Subcutaneous abdominal adipose tissue (tissue), 5 donors: ENCODE results near the gene AUNIP.
A peak's percentile ranks its signal among the peaks of the same experiment; 100 is the strongest.

ENCODE experiments used
- H3K27ac ChIP-seq: one replicate; pipeline ENCODE4 v1.7.0; 2013; ENCODE audit warnings: low read depth, mild to moderate bottlenecking, inconsistent platforms, low read length, moderate library complexity
- H3K27me3 ChIP-seq, 5 donors: one replicate each; pipeline ENCODE4 v1.7.0; 2013; ENCODE audit warnings: low read length in 5 of 5, inconsistent platforms in 1 of 5; ENCODE audit not compliant: control insufficient read depth in 5 of 5, insufficient read depth in 4 of 5
- H3K36me3 ChIP-seq, 5 donors: one replicate each; pipeline ENCODE4 v1.7.0; 2013; ENCODE audit warnings: low read length in 5 of 5; ENCODE audit not compliant: control insufficient read depth in 5 of 5, insufficient read depth in 5 of 5
- H3K4me1 ChIP-seq, 5 donors: one replicate each; pipeline ENCODE4 v1.7.0; 2013; ENCODE audit warnings: low read length in 5 of 5, mild to moderate bottlenecking in 3 of 5, moderate library complexity in 1 of 5; ENCODE audit not compliant: control insufficient read depth in 5 of 5, insufficient read depth in 5 of 5
- H3K4me3 ChIP-seq, 5 donors: one replicate each; pipeline ENCODE4 v1.7.0; 2013; ENCODE audit warnings: low read length in 5 of 5, low read depth in 1 of 5
- H3K9ac ChIP-seq, 5 donors: one replicate each; pipeline ENCODE4 v1.7.0; 2013; ENCODE audit warnings: low read length in 5 of 5, mild to moderate bottlenecking in 4 of 5, moderate library complexity in 3 of 5
- H3K9me3 ChIP-seq, 5 donors: one replicate each; pipeline ENCODE4 v1.7.0; 2013; ENCODE audit warnings: low read length in 5 of 5; ENCODE audit not compliant: control insufficient read depth in 5 of 5
- donor health status: healthy.
- donor health status: healthy.
- donor health status: healthy.
- donor health status: healthy.
- donor health status: healthy.

Gene AUNIP

GRCh38 chr1:25875856-25876692 is 16.8 kb upstream of the AUNIP start:
- Histone ChIP-seq H3K4me1 (peaks cover 2 to 47% (median 35%) of the 10 kb centered on the region in 5 donors), H3K27me3 (no peaks in the 10 kb centered on the region), H3K27ac (no peak overlapping the region), H3K9ac (peak overlapping the region in 4 of 5 donors; percentile 53 to 73 (median 68)), H3K36me3 (no peaks in the 10 kb centered on the region), H3K9me3 (no peaks in the 10 kb centered on the region), H3K4me3 (peak overlapping the region in 4 of 5 donors; percentile 62 to 75 (median 72))

GRCh38 chr1:25875154-25875855 is 16.0 kb upstream of the AUNIP start, which contains the start of gene PAQR7:
Gene PAQR7 (minus strand): TSS chr1:25875708. CDS start chr1:25863839, 11,869 bp downstream.
- Histone ChIP-seq H3K27me3 (no peaks in the 10 kb centered on the region), H3K4me1 (peaks cover 2 to 53% (median 36%) of the 10 kb centered on the region in 5 donors), H3K27ac (peak within 1 kb of the TSS; percentile 37), H3K4me3 (peak within 1 kb of the TSS; percentile 62 to 75 (median 70)), H3K9me3 (no peaks in the 10 kb centered on the region), H3K9ac (peak within 1 kb of the TSS; percentile 16 to 87 (median 74)), H3K36me3 (peaks cover 0 to 2% (median 0%) of the 10 kb centered on the region in 5 donors)

DNA sequence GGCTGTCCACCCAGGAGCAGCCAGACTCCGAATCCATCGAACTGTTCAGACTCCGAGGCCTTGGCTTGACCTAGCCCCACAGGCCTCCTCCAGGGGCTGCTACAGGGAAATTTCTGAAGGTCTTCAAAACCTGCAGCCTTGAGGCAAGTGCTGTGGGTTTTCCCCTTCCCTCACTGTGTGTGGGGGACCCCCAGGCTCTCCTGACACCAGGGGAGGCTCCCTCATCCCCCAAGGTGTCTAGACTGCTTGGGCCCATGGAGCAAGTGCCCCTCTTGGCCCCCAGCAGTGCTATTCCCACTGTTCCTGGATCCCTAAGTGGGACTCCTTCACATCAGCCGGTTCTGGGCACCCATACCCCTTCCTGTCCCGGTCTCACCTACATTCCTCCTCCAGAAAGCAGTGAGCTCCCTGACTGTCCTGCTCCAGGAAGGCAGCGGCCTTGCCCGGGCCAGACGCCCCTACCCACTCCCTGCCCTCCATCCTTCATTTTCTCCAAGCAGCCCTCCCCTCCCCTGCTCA is 15.4 kb upstream of the AUNIP start:
- peak overlapping the region; percentile 62 to 75 (median 70) for H3K4me3 ChIP-seq
- peak overlapping the region; percentile 16 to 87 (median 74) for H3K9ac ChIP-seq
- no peaks in the 10 kb centered on the region for H3K9me3 ChIP-seq
- H3K27ac ChIP-seq: peak overlapping the region; percentile 37
- peaks cover 2 to 53% (median 36%) of the 10 kb centered on the region in 5 donors for H3K4me1 ChIP-seq
- peaks cover 0 to 6% (median 0%) of the 10 kb centered on the region in 5 donors for H3K36me3 ChIP-seq
- no peaks in the 10 kb centered on the region for H3K27me3 ChIP-seq

- no peak overlapping the region for H3K27ac ChIP-seq
- H3K9ac ChIP-seq: peak overlapping the region in 3 of 5 donors; percentile 74 to 87 (median 77)
- no peaks in the 10 kb centered on the region for H3K27me3 ChIP-seq
- H3K4me1 ChIP-seq: peaks cover 2 to 53% (median 36%) of the 10 kb centered on the region in 5 donors
- H3K4me3 ChIP-seq: peak overlapping the region in 3 of 5 donors; percentile 62 to 75 (median 70)
- H3K9me3 ChIP-seq: no peaks in the 10 kb centered on the region
- H3K36me3 ChIP-seq: peaks cover 0 to 6% (median 0%) of the 10 kb centered on the region in 5 donors
Observed at GRCh38 chr1:25874209-25874608, 15.0 kb upstream of the AUNIP start.

DNA sequence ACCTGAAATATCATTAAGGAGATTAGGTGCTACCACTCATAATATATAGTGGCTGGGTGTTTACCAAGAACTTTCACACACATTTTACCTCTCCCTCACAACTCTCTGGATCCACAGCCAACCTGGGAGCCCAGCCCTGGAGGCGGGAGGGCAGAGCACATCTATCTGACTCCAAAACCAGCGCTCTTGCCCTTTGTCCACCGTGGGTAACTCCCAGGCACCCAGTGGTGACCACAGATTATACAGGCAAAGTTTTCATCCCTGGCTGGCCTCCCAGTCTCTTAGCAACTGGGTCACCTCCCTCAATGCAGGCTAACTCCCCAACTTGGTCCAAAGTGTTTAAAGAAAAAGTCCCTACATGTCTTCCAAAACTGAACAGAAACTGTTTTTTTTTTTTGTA is 13.9 kb upstream of the AUNIP start:
- Histone ChIP-seq H3K9me3 (no peaks in the 10 kb centered on the region), H3K4me3 (no peak overlapping the region), H3K27ac (no peak overlapping the region), H3K9ac (peak overlapping the region in 1 of 5 donors; percentile 28), H3K4me1 (peaks cover 2 to 53% (median 36%) of the 10 kb centered on the region in 5 donors), H3K27me3 (no peaks in the 10 kb centered on the region), H3K36me3 (peaks cover 0 to 6% (median 0%) of the 10 kb centered on the region in 5 donors)

- Histone ChIP-seq H3K4me1 (peaks cover 2 to 53% (median 36%) of the 10 kb centered on the region in 5 donors), H3K27ac (no peak overlapping the region), H3K27me3 (no peaks in the 10 kb centered on the region), H3K4me3 (no peak overlapping the region), H3K36me3 (peaks cover 0 to 6% (median 0%) of the 10 kb centered on the region in 5 donors), H3K9ac (peak overlapping the region in 1 of 5 donors; percentile 28), H3K9me3 (no peaks in the 10 kb centered on the region)
Observed at GRCh38 chr1:25872713-25873112, 13.5 kb upstream of the AUNIP start.

DNA sequence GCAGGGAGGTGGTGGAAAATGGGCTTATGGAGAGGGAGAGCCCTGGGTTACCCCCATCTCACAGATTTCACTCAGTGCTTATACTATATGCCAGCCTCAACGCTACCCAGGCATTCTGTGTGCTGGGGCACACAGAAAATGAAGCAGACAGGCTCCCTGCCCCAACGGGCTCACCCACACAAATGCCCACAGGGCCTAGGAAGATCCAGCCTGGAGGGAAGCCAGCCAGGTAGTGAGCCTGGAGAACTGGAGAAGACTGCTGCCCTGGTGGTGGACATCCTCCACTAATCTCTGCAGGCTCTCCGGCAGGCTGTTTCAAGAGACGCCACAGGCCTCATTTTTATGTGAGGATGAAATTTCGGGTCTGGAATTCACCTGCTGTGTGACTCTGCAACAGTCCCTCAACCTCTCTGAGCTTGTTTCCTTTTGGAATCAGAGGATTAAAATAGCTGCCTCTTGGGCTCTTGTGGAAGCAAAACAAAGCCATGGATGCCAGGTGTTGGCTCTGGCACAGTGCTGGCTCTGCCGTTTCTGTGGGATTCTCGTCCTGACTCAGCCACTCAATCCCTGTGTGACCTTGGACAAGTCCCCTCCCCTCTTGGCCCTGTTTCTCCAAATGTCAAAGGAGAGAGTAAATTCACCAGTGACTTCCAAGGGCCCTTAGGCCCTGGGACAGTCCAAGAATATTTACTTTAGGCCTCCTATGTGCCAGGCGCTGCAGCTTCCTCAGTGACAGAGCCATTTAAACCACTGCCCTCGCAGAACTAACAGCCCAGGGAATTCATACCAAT is 12.6 kb upstream of the AUNIP start:
- Histone ChIP-seq H3K9ac (no peak overlapping the region), H3K4me1 (peaks cover 2 to 53% (median 36%) of the 10 kb centered on the region in 5 donors), H3K9me3 (no peaks in the 10 kb centered on the region), H3K27ac (no peak overlapping the region), H3K4me3 (no peak overlapping the region), H3K36me3 (peaks cover 0 to 6% (median 0%) of the 10 kb centered on the region in 5 donors), H3K27me3 (no peaks in the 10 kb centered on the region)

- H3K9ac ChIP-seq: peak overlapping the region in 1 of 5 donors; percentile 14
- peaks cover 0 to 6% (median 0%) of the 10 kb centered on the region in 5 donors for H3K36me3 ChIP-seq
- no peaks in the 10 kb centered on the region for H3K27me3 ChIP-seq
- H3K27ac ChIP-seq: no peak overlapping the region
- H3K4me3 ChIP-seq: no peak overlapping the region
- no peaks in the 10 kb centered on the region for H3K9me3 ChIP-seq
- peaks cover 2 to 51% (median 36%) of the 10 kb centered on the region in 5 donors for H3K4me1 ChIP-seq
Observed at GRCh38 chr1:25871086-25871703, 11.9 kb upstream of the AUNIP start.

- no peaks in the 10 kb centered on the region for H3K9me3 ChIP-seq
- H3K27ac ChIP-seq: no peak overlapping the region
- H3K4me1 ChIP-seq: peaks cover 2 to 45% (median 30%) of the 10 kb centered on the region in 5 donors
- H3K27me3 ChIP-seq: no peaks in the 10 kb centered on the region
- peaks cover 0 to 6% (median 0%) of the 10 kb centered on the region in 5 donors for H3K36me3 ChIP-seq
- no peak overlapping the region for H3K4me3 ChIP-seq
- no peak overlapping the region for H3K9ac ChIP-seq
Observed at GRCh38 chr1:25870614-25871013, 11.4 kb upstream of the AUNIP start.
